HCT116 (cell line): ENCODE measurements around the gene PXYLP1. TPM values are rescaled to one million over a fixed set of nuclear protein-coding genes. Genes with fewer than 3 reads are reported as not detected.

Experiments
- ATAC-seq: fragments of 200-7000 bp; cut with Tn5 transposase; 2 replicates; pipeline ENCODE4 v1.9.1; 2020; ENCODE audit warnings: mild to moderate bottlenecking, moderate library complexity
- BruUV-seq: library from RNA; stranded (reverse); fragments of 400-500 nt; replicated peaks from 2 replicates; lab custom pipeline; 2021; lab: Mats Ljungman, UMichigan
- CTCF ChIA-PET: fragments of 300-600 bp; sonication (Branson Sonifier 250); formaldehyde crosslinking; loops from one replicate; lab custom pipeline; 2021; ENCODE audit warnings: antibody characterized with exemption; lab: Charles Lee
- POLR2A ChIA-PET: fragments of 300-600, 350-600 bp; sonication (Branson Sonifier 250); formaldehyde crosslinking; loops from one replicate; lab custom pipeline; 2021; ENCODE audit warnings: antibody characterized with exemption; lab: Charles Lee
- RAD21 ChIA-PET, 2 experiments: fragments of 300-600 bp; sonication (Branson Sonifier 250); formaldehyde crosslinking; loops; one replicate each; lab custom pipeline; 2023; ENCODE audit warnings: low total read pairs in 2 of 2; ENCODE audit not compliant: uncharacterized antibody in 2 of 2, unreplicated experiment in 2 of 2, low non-redundant PET in 1 of 2; lab: Charles Lee
- DNase-seq: peaks from one replicate; pipeline ENCODE4 v3.0.0-alpha.2; 2010; ENCODE audit warnings: low read depth, low spot score
- H2AFZ ChIP-seq: fragments of 200-600 bp; shearing (Covaris generic), sonication (generic); 2 replicates; pipeline ENCODE4 v1.6.1; 2017; ENCODE audit warnings: low read depth, mixed run types, mixed read lengths, antibody characterized with exemption, low read length; ENCODE audit not compliant: poor library complexity, severe bottlenecking
- H3K27ac ChIP-seq: 2 replicates; pipeline ENCODE4 v1.5.1; 2012; ENCODE audit warnings: low read depth, low read length
- H3K27me3 ChIP-seq: fragments of 200-600 bp; sonication (generic); 2 replicates; pipeline ENCODE4 v1.6.1; 2016; ENCODE audit warnings: mixed run types, low read length, mixed read lengths; ENCODE audit not compliant: insufficient read depth
- H3K36me3 ChIP-seq, 2 experiments: fragments of 200-500 bp in 1 of 2; fragments of 200-600 bp in 1 of 2; sonication (Bioruptor generic) in 1 of 2; sonication (generic) in 1 of 2; 2 replicates each; pipeline versions ENCODE4 v1.5.1 to v1.6.1; 2014 to 2016; ENCODE audit warnings: low read length in 2 of 2, inconsistent platforms in 1 of 2, mixed read lengths in 1 of 2, mixed run types in 1 of 2; ENCODE audit not compliant: insufficient read depth in 2 of 2, control insufficient read depth in 1 of 2
- H3K4me1 ChIP-seq, 2 experiments: fragments of 200-600 bp in 1 of 2; sonication (generic) in 1 of 2; 2 replicates each; pipeline versions ENCODE4 v1.5.1 to v1.6.1; 2012 to 2017; ENCODE audit warnings: low read length in 2 of 2, inconsistent platforms in 1 of 2, mild to moderate bottlenecking in 1 of 2, mixed read lengths in 1 of 2, mixed run types in 1 of 2, moderate library complexity in 1 of 2; ENCODE audit not compliant: insufficient read depth in 2 of 2, control insufficient read depth in 1 of 2
- H3K4me2 ChIP-seq: fragments of 200-600 bp; sonication (generic); 2 replicates; pipeline ENCODE4 v1.6.1; 2017; ENCODE audit warnings: mixed run types, low read length, mixed read lengths
- H3K4me3 ChIP-seq, 2 experiments: fragments of 200-600 bp in 1 of 2; sonication (generic) in 1 of 2; replicated peaks in 1 of 2; 2 replicates each; pipeline ENCODE4 v1.5.1; 2011 to 2016; ENCODE audit warnings: low read length in 2 of 2, control low read depth in 1 of 2, low read depth in 1 of 2, mild to moderate bottlenecking in 1 of 2, mixed read lengths in 1 of 2, mixed run types in 1 of 2
- H3K79me2 ChIP-seq: fragments of 200-600 bp; sonication (generic); 2 replicates; pipeline ENCODE4 v1.6.1; 2017; ENCODE audit warnings: mild to moderate bottlenecking, mixed run types, low read length, moderate library complexity, mixed read lengths; ENCODE audit not compliant: insufficient read depth
- H3K9ac ChIP-seq: fragments of 200-600 bp; sonication (generic); 2 replicates; pipeline ENCODE4 v1.6.1; 2016; ENCODE audit warnings: low read length, mixed read lengths
- H3K9me2 ChIP-seq: fragments of 200-600 bp; sonication (generic), shearing (Covaris generic); 2 replicates; pipeline ENCODE4 v1.6.1; 2017; ENCODE audit warnings: mixed run types, mild to moderate bottlenecking, moderate library complexity; ENCODE audit not compliant: insufficient read depth
- H3K9me3 ChIP-seq, 2 experiments: fragments of 200-500 bp in 1 of 2; fragments of 200-600 bp in 1 of 2; sonication (Bioruptor generic) in 1 of 2; sonication (generic) in 1 of 2; 2 replicates each; pipeline ENCODE4 v1.6.1; 2014 to 2017; ENCODE audit warnings: low read length in 2 of 2, mixed read lengths in 2 of 2, inconsistent platforms in 1 of 2, low read depth in 1 of 2, mild to moderate bottlenecking in 1 of 2, mixed run types in 1 of 2, moderate library complexity in 1 of 2; ENCODE audit not compliant: control insufficient read depth in 1 of 2, insufficient read depth in 1 of 2
- H4K20me1 ChIP-seq: fragments of 200-600 bp; sonication (generic), shearing (Covaris generic); 2 replicates; pipeline ENCODE4 v1.6.1; 2017; ENCODE audit warnings: mixed run types, mild to moderate bottlenecking, moderate library complexity; ENCODE audit not compliant: insufficient read depth
- ATF3 ChIP-seq: IDR thresholded peaks from 2 replicates; pipeline ENCODE4 v1.6.1; 2012
- CEBPB ChIP-seq: IDR thresholded peaks from 2 replicates; pipeline ENCODE4 v1.6.1; 2012; ENCODE audit warnings: low read depth
- CTCF ChIP-seq, 3 experiments: fragments of 200-600 bp in 1 of 3; sonication (generic) in 1 of 3; IDR thresholded peaks in 2 of 3; conservative IDR thresholded peaks in 1 of 3; 2 replicates each; pipeline ENCODE4 v1.5.1; 2012 to 2017; ENCODE audit warnings: low read depth in 2 of 3, low read length in 2 of 3, antibody characterized with exemption in 1 of 3, borderline replicate concordance in 1 of 3, control low read depth in 1 of 3, mild to moderate bottlenecking in 1 of 3, mixed read lengths in 1 of 3, mixed run types in 1 of 3, moderate library complexity in 1 of 3; ENCODE audit not compliant: insufficient read depth in 1 of 3
- EGR1 ChIP-seq: IDR thresholded peaks from 2 replicates; pipeline ENCODE4 v1.6.1; 2012; ENCODE audit warnings: low read depth
- ELF1 ChIP-seq: IDR thresholded peaks from 2 replicates; pipeline ENCODE4 v1.6.1; 2012; ENCODE audit warnings: low read depth, borderline replicate concordance
- EZH2phosphoT487 ChIP-seq: fragments of 200-600 bp; IDR thresholded peaks from 2 replicates; pipeline ENCODE4 v1.6.1; 2018; ENCODE audit warnings: antibody characterized with exemption, borderline replicate concordance
- FOSL1 ChIP-seq: IDR thresholded peaks from 2 replicates; pipeline ENCODE4 v1.6.1; 2012; ENCODE audit warnings: low read depth
- JUND ChIP-seq: IDR thresholded peaks from 2 replicates; pipeline ENCODE4 v1.6.1; 2012
- MAX ChIP-seq: IDR thresholded peaks from 2 replicates; pipeline ENCODE4 v1.6.1; 2012
- POLR2A ChIP-seq: IDR thresholded peaks from 2 replicates; pipeline ENCODE4 v1.7.0; 2011; ENCODE audit warnings: borderline replicate concordance; ENCODE audit not compliant: insufficient read depth, insufficient read length; ENCODE audit errors: extremely low read depth
- POLR2AphosphoS5 ChIP-seq: IDR thresholded peaks from 2 replicates; pipeline ENCODE4 v1.6.1; 2011; ENCODE audit warnings: mild to moderate bottlenecking, low read depth, low read length, moderate library complexity
- RAD21 ChIP-seq: IDR thresholded peaks from 2 replicates; pipeline ENCODE4 v1.6.1; 2012; ENCODE audit warnings: low read depth, mild to moderate bottlenecking
- REST ChIP-seq: IDR thresholded peaks from 2 replicates; pipeline ENCODE4 v1.6.1; 2012; ENCODE audit warnings: low read depth
- SIN3A ChIP-seq: IDR thresholded peaks from 2 replicates; pipeline ENCODE4 v1.6.1; 2012; ENCODE audit warnings: low read depth
- SP1 ChIP-seq: IDR thresholded peaks from 2 replicates; pipeline ENCODE4 v1.6.1; 2012; ENCODE audit warnings: low read depth
- YY1 ChIP-seq: IDR thresholded peaks from 2 replicates; pipeline ENCODE4 v1.6.1; 2011; ENCODE audit warnings: low read length, low read depth, moderate library complexity, mild to moderate bottlenecking; ENCODE audit not compliant: insufficient replicate concordance; ENCODE audit errors: extremely low read depth
- ZBTB33 ChIP-seq: IDR thresholded peaks from 2 replicates; pipeline ENCODE4 v1.6.1; 2011; ENCODE audit warnings: mild to moderate bottlenecking, low read length, moderate library complexity; ENCODE audit not compliant: insufficient replicate concordance; ENCODE audit errors: extremely low read depth
- ZNF274 ChIP-seq: fragments of 200-500 bp; sonication (Bioruptor generic); IDR thresholded peaks from 2 replicates; pipeline ENCODE4 v1.6.1; 2014; ENCODE audit warnings: mild to moderate bottlenecking, low read depth, low read length, inconsistent platforms
- intact Hi-C: fragments of 100-400 bp; cut with micrococcal nuclease; formaldehyde crosslinking; loops from 2 replicates; pipeline ENCODE4 v1.10.0; 2022
- total RNA-seq: library from RNA; stranded (reverse); gene quantifications from one replicate; pipeline ENCODE4 v1.2.1, GENCODE V29; 2021; ENCODE audit not compliant: unreplicated experiment

Gene PXYLP1
- total RNA-seq, 1 experiment from 2014 or later: 15.3 TPM

- Histone ChIP-seq H3K27ac (no peak overlapping the region), H3K79me2 (no peaks in the 10 kb centered on the region), H3K4me1 (no peaks in the 10 kb centered on the region), H3K9me3 (no peaks in the 10 kb centered on the region), H3K9me2 (no peaks in the 10 kb centered on the region)
- DNase-seq: no peak
- TF ChIP-seq REST (no peak), CEBPB (no peak), EZH2phosphoT487 (no peak), MAX (no peak), ZNF274 (no peak), RAD21 (no peak), EGR1 (no peak), ZBTB33 (no peak), SIN3A (no peak), ATF3 (no peak), ELF1 (no peak), YY1 (no peak), JUND (no peak), FOSL1 (no peak), POLR2A (no peak), POLR2AphosphoS5 (no peak), CTCF (IDR thresholded peaks at IDR 0.05 in 2 of 3, conservative IDR thresholded peaks at IDR 0.05 in 1 of 3; ENCODE audit: borderline replicate concordance in 1 of 3, insufficient read depth in 1 of 3, low read depth in 2 of 3, low read length in 2 of 3) (no peak), SP1 (no peak)
- TF ChIP-seq, all 23 proteins: peak for 0
- intact Hi-C loops: no loop called here
- Histone ChIP-seq H3K4me2 (no peak overlapping the region), H3K4me3 (no peak overlapping the region), H3K36me3 (no peaks in the 10 kb centered on the region), H3K9ac (no peak overlapping the region), H4K20me1 (peaks cover 4% of the 10 kb centered on the region; the same call in 1 of the 2 replicates), H3K27me3 (no peaks in the 10 kb centered on the region), H2AFZ (no peak overlapping the region)
- ATAC-seq: no peak
- no TSS peak for BruUV-seq
- CTCF ChIA-PET: no interaction called here
- RAD21 ChIA-PET: no interaction called here
- POLR2A ChIA-PET: no interaction called here
Observed at GRCh38 chr3:141258973-141259372, 27.3 kb downstream of the PXYLP1 start.
